GM11168 (cell line): Measurements from ENCODE around the gene PHF2.

ENCODE experiments used
- in situ Hi-C: fragments of 300-500 bp; cut with MboI; formaldehyde crosslinking; loops from one replicate; pipeline ENCODE4 v1.12.0; 2022; ENCODE audit warnings: low sequenced_read_pairs; ENCODE audit not compliant: unreplicated experiment

Gene PHF2

GRCh38 chr9:93598647-93599241 is 22.4 kb downstream of the PHF2 start:
- in situ Hi-C loops = no loop called here

DNA sequence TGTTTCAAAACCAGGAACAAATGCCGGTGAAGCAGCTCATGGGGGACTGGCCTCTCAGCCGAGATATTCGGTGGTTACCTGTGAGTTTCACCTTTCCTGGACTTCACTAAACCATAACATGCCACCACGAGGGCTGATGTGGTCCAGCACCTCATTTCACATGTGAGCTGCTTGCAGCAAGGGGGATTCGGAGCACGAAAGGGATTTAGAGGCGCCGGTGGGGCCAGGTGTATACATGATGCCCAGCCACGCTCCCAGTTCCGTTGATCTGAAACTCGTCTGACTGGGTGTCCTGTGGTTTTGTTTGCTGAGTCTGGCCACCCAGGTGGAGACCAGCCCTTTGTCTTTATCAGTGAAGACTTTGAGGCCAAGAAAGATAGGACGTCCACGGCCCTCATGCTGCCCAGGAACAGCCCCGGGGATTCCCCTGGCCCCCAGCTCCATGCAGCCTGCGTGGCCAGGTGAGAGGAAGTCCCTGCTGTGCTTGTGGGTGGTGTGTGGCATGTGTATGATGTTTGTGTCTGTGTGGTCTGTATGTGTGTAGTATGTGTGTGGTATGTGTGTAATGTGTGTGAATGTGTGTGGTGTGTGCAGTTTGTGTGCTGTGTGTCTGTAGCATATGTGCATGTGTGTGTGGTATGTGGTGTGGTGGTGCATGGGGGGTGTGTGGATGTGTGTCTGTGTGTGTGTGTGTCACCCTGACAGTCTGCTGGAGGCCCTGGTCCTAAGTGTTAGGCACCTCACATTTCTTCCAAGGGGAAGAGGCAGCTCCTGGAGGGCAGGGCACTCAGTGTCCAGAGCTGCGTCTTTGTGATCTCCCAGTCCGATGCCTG is 23.4 kb downstream of the PHF2 start:
- in situ Hi-C loops = no loop called here

GRCh38 chr9:93600504-93600903 is 24.1 kb downstream of the PHF2 start:
- in situ Hi-C loops = no loop called here

DNA sequence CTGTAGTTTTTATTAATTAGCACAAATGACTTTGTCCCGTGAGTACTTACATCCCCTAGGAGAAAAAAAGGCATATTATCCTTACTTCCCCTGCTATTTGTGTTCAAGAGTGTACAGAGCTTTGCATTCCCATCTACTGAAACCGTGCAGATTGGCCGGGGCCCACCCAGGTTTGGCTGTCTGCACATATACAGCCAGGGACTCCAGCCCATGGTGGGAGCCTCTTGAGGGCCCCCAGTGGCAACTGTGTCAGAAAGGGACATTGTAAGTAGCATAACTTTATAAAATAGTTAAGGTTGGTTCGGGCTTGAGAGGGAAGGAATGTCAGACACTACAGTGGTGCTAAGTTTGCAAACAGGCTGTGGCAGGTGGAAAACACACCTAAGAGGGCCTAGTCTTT is 24.7 kb downstream of the PHF2 start:
- in situ Hi-C loops = no loop called here

DNA sequence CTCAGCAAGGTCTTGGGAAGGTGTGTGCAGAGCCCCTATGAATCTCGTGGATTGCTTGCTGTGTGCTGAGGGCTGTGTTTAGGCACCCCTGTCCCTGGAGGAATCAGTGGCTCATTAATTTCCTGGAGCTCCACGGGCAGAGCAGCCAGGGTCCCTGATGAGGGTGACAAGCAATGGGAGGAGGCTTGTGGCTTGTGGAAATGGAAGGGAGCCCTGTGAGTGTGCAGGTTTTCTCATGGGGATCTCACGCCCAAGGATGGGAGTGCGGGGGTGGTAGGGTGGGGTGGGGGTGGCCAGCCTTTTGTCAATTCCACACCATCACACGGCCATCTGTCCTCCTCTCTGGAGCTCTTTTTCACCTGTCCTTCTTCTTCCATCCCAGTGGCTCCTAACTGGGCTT is 25.3 kb downstream of the PHF2 start:
- in situ Hi-C loops = no loop called here

- in situ Hi-C loops = no loop called here
Measured at GRCh38 chr9:93603011-93603410, 26.6 kb downstream of the PHF2 start.

GRCh38 chr9:93603906-93604326 is 27.5 kb downstream of the PHF2 start:
- in situ Hi-C loops = no loop called here

DNA sequence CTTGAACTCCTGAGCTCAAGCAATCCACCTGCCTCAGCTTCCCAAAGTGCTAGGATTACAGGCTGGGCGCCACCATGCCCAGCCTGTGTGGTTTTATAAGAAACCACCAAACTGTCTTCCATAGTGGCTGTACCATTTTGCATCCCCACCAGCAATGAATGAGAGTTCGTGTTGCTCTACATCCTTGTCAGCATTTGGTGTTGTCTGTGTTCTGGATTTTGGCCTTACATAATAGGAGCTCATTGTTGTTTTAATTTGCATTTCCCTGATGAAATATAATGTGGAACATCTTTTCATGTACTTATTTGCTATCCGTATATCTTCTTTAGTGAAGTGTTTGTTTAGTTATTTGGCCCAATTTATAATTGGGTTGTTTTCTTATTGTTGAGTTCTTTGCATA is 29.8 kb downstream of the PHF2 start:
- in situ Hi-C loops = no loop called here

DNA sequence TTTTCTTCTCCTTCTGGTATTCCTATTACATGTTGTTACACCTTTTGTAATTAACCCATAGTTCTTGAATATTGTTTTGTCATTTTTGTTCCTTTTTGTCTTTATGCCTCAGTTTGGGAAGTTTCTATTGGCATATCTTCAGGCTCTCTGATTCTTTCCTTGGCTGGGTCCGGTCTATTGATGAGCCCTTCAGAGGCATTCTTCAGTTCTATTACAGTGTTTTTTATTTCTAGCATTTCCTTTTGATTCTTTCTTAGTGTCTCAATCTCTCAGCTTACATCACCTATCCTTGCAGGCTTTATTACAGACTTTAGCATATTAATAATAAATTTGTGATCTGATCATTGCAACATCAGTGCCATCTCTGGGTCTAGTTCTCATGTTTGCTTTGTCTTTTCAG is 33.8 kb downstream of the PHF2 start:
- in situ Hi-C loops = no loop called here

DNA sequence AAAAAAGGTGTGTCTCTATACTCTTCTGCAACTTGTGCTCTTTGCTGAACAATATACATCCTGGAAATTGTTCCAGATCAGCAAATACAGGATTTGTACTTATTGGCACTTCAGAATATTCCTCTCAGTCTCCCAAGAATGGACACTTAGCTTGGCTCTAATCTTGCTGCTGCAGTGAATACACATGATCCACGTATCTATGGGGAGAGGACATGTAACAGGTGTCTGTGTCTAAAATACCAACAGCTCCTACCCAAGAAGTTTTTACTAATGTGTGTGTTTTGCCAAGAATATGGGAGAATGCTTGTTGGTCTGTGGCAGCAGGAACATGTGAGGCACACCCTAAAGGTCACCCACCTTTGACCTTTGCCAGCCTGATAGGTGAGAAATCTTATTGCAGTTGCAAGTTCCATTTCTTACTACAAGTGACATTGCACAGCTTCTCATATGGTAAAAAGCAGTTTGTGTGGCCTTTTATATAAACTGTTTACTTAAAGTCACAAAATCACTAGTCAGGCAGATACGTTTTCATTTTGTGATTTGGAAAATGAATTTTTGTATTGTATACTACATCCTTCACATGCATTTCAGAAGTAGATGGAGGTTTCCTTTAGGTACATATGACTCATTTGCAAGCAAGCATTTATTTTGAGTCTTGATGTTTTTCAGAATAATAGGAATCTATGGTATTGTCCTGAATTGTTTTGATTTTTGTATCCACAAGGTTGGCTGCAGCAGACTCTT is 35.8 kb downstream of the PHF2 start:
- in situ Hi-C loops = no loop called here

DNA sequence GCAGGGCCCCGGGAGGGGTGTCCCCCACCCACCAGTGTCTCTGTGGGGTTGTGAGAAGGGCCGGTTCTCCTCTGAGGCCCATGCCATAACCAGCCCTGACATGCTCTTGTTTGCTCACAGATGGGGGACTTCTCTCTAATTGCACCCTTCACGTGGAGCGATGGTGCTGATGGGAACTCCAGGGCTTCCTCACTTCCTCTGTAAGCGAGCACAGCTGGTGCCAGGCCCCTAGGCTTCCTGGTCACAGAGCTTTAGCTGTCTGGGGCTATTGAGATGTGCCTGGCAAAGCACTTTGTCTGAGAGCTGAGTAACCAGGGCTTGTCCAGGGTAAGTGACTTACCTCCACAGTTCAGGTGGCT is 36.4 kb downstream of the PHF2 start:
- in situ Hi-C loops = no loop called here

- in situ Hi-C loops = no loop called here
Measured at GRCh38 chr9:93613174-93613573, 36.8 kb downstream of the PHF2 start.

- in situ Hi-C loops = no loop called here
Measured at GRCh38 chr9:93613791-93614190, 37.4 kb downstream of the PHF2 start.

DNA sequence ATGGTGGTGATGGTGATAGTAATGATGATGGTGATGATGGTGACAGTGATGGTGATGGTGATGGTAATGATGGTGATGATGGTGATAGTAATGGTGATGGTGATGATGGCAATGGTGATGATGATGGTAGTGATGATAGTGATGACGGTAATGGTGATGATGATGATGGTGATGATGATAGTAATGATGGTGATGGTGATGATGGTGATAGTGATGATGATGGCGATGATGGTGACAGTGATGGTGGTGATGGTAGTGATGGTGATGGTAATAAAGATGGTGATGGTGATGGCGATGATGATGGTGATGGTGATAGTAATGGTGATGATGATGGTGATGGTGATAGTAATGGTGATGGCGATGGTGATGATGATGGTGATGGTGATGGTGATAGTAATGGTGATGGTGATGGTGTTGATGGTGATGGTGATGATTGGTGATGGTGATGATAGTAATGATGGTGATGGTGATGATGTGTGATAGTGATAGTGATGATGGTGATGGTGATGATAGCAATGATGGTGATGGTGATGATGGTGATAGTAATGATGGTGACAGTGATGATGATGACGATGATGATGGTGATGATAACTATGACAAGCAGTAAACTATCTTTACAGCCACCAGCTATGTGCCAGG is 38.6 kb downstream of the PHF2 start:
- in situ Hi-C loops = no loop called here

GRCh38 chr9:93616044-93616443 is 39.7 kb downstream of the PHF2 start:
- in situ Hi-C loops = no loop called here

DNA sequence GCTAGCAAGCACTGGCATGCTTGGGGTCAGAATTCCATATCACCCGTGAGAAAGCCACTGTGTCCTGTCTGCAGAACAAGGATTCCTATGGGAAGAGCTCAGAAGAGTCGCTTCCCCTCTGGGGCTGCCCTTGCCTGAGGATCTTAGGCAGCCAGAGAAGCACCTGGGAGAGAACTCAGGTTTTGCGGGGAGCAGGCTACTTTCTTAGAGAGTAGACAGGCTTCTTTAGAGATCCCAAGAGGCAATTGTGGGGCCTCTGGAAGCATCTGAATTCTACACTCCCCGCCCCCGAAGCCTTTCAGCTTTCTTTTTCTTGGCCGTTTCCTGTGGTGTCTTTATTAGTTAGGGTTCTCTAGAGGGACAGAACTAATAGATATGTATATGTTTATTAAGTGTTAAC is 40.9 kb downstream of the PHF2 start:
- in situ Hi-C loops = no loop called here

GRCh38 chr9:93619272-93619775 is 42.9 kb downstream of the PHF2 start:
- in situ Hi-C loops = no loop called here

- in situ Hi-C loops = no loop called here
Measured at GRCh38 chr9:93620041-93620506, 43.7 kb downstream of the PHF2 start.

DNA sequence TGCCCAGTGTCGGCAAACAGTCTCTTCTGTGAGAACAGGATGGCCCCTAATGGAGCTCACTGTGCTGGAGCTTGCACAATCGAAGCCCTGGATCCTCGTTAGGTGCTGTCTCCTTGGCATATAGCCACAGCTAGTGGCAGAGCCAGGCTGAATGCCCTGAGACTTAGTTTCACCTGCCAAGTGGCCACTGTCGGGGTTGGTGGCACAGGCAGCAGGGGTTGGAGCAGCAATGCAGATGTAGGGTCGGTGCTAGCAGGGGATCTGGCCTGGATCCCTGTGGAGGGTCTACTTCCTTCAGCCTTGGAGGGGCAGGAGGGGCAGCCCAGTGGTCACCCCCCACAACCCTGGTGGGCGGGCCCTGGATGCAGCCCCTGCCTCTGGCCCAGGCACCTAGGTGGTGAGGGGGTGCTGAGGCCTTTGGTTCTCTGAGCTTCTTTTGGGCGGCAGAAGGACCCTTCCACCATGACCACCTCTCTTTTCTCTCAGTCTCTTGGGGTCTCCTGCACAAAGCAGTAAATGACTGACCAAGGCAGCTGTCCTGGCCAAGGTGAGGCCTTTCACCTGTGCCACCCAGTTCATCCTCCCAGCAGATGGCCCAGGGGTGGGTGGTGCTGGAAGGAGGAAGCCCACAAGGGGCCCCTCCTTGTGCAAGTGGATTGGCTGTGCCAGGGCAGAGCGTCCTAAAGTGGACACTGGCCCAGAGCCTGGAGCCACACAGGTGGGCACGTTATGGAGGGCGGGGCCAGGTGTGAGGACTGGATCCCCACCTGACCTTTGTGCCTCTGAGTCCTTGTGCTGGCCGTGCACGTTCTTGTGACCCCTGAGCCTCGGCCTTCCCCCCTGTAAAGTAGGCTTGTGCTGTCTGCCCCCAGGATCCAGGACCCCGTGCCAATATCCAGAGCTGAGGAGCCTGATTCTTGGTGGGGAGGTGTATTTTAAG is 44.8 kb downstream of the PHF2 start:
- in situ Hi-C loops = no loop called here

- in situ Hi-C loops = no loop called here
Measured at GRCh38 chr9:93621922-93622321, 45.5 kb downstream of the PHF2 start.
